OCI-LY7 (cell line): ENCODE data around the gene RNASEH2A. TPM values are rescaled to one million over a fixed set of nuclear protein-coding genes. Genes with fewer than 3 reads are reported as not detected.

Experiments used
- BruUV-seq: library from RNA; stranded (reverse); fragments of 400-500 nt; replicated peaks from 2 replicates; lab custom pipeline; 2021; lab: Mats Ljungman, UMichigan
- CTCF ChIA-PET: fragments of 300-600 bp; sonication (Branson Sonifier 250); formaldehyde crosslinking; loops from one replicate; lab custom pipeline; 2022; ENCODE audit warnings: antibody characterized with exemption; ENCODE audit not compliant: unreplicated experiment; lab: Charles Lee
- POLR2A ChIA-PET: fragments of 300-600 bp; sonication (Branson Sonifier 250); formaldehyde crosslinking; loops from one replicate; lab custom pipeline; 2022; ENCODE audit warnings: antibody characterized with exemption; lab: Charles Lee
- DNase-seq: peaks from one replicate; pipeline ENCODE4 v3.0.0-alpha.2; 2015; ENCODE audit warnings: low spot score
- H2AFZ ChIP-seq: fragments of 200-600 bp; sonication (generic), shearing (Covaris generic); 2 replicates; pipeline ENCODE4 v1.6.1; 2014; ENCODE audit warnings: mild to moderate bottlenecking, antibody characterized with exemption, low read length, moderate library complexity
- H3K27ac ChIP-seq: fragments of 200-600 bp; sonication (generic); 2 replicates; pipeline ENCODE4 v1.5.1; 2014; ENCODE audit warnings: mixed run types, low read depth, mild to moderate bottlenecking, moderate library complexity, low read length, inconsistent platforms; ENCODE audit not compliant: poor library complexity, severe bottlenecking
- H3K36me3 ChIP-seq: fragments of 200-600 bp; sonication (generic); 2 replicates; pipeline ENCODE4 v1.6.1; 2014; ENCODE audit warnings: mild to moderate bottlenecking, antibody characterized with exemption, low read length, moderate library complexity, mixed read lengths; ENCODE audit not compliant: insufficient read depth
- H3K4me1 ChIP-seq: fragments of 200-600 bp; sonication (generic); 2 replicates; pipeline ENCODE4 v1.5.1; 2014; ENCODE audit warnings: mild to moderate bottlenecking, low read length; ENCODE audit not compliant: insufficient read depth, poor library complexity, severe bottlenecking
- H3K4me2 ChIP-seq: fragments of 200-600 bp; sonication (generic); 2 replicates; pipeline ENCODE4 v1.6.1; 2014; ENCODE audit warnings: mild to moderate bottlenecking, low read length
- H3K4me3 ChIP-seq: fragments of 200-600 bp; sonication (generic); 2 replicates; pipeline ENCODE4 v1.5.1; 2014; ENCODE audit warnings: mild to moderate bottlenecking, low read depth, low read length; ENCODE audit not compliant: poor library complexity, severe bottlenecking
- H3K79me2 ChIP-seq: fragments of 200-600 bp; sonication (generic); 2 replicates; pipeline ENCODE4 v1.6.1; 2016; ENCODE audit warnings: low read depth, mild to moderate bottlenecking, low read length, moderate library complexity, mixed read lengths; ENCODE audit not compliant: insufficient read depth
- H3K9me2 ChIP-seq: fragments of 200-600 bp; sonication (generic); 2 replicates; pipeline ENCODE4 v1.6.1; 2016; ENCODE audit warnings: mild to moderate bottlenecking, low read length, mixed read lengths; ENCODE audit not compliant: insufficient read depth
- H3K9me3 ChIP-seq: fragments of 200-600 bp; sonication (generic); 2 replicates; pipeline ENCODE4 v1.6.1; 2014; ENCODE audit warnings: mild to moderate bottlenecking, mixed run types, low read length, mixed read lengths
- H4K20me1 ChIP-seq: fragments of 200-600 bp; sonication (generic); 2 replicates; pipeline ENCODE4 v1.6.1; 2014; ENCODE audit warnings: mild to moderate bottlenecking, antibody characterized with exemption, low read length, moderate library complexity, mixed read lengths; ENCODE audit not compliant: insufficient read depth
- EZH2phosphoT487 ChIP-seq: fragments of 200-600 bp; sonication (generic); IDR thresholded peaks from 2 replicates; pipeline ENCODE4 v1.6.1; 2018; ENCODE audit warnings: low read depth, borderline replicate concordance, mild to moderate bottlenecking, mixed run types, antibody characterized with exemption, low read length, moderate library complexity, mixed read lengths
- intact Hi-C: fragments of 100-400 bp; cut with micrococcal nuclease; formaldehyde crosslinking; loops from one replicate; pipeline ENCODE4 v1.10.0; 2022; ENCODE audit not compliant: unreplicated experiment
- total RNA-seq, 2 experiments: library from RNA; depleted of rRNA in 1 of 2; stranded (reverse); fragments of >200 nt in 1 of 2; shearing (Covaris generic) in 1 of 2; gene quantifications; 2 replicates each; pipeline ENCODE4 v1.2.3, GENCODE V29; 2014 to 2022
- TF ChIP-seq, protein P1 (sequence below): fragments of 200-600 bp; sonication (generic); conservative IDR thresholded peaks from 2 replicates; pipeline ENCODE4 v1.5.1; 2014; ENCODE audit warnings: mild to moderate bottlenecking, antibody characterized with exemption, low read length, moderate library complexity, mixed read lengths

RNASEH2A gene
- total RNA-seq, 2 experiments from 2014 or later, result 86.0 to 115 TPM

DNA sequence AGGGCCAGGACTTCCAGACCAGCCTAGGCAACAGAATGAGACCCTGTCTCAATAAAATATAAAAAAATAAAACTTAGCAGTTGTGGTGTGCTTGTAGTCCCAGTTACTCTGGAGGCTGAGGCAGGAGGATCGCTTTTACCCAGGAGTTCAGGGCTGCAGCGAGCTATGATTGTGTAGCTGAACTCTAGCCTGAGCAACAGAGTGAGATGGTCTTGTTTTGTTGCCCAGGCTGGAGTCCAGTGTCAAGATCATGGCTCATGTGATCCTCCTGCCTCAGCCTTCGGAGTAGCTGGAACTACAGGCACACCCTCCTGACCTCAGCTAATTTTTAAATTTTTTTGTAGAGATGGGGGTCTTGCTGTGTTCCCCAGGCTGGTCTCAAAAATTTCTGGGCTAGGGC lies 19.4 kb upstream of the RNASEH2A start:
- H3K36me3 ChIP-seq, result no peaks in the 10 kb centered on the region
- no peak overlapping the region for H3K4me2 ChIP-seq
- H3K9me3 ChIP-seq, result no peaks in the 10 kb centered on the region
- no TSS peak for BruUV-seq
- ChIA-PET CTCF (no interaction called here), POLR2A (interaction anchor here (0.5 kb wide), 1 partner anchor 9 kb away, joined by 3 read pairs; no protein-coding TSS in a partner anchor)
- H4K20me1 ChIP-seq, result no peaks in the 10 kb centered on the region
- H3K4me3 ChIP-seq, result no peak overlapping the region
- TF ChIP-seq, protein P1, sequence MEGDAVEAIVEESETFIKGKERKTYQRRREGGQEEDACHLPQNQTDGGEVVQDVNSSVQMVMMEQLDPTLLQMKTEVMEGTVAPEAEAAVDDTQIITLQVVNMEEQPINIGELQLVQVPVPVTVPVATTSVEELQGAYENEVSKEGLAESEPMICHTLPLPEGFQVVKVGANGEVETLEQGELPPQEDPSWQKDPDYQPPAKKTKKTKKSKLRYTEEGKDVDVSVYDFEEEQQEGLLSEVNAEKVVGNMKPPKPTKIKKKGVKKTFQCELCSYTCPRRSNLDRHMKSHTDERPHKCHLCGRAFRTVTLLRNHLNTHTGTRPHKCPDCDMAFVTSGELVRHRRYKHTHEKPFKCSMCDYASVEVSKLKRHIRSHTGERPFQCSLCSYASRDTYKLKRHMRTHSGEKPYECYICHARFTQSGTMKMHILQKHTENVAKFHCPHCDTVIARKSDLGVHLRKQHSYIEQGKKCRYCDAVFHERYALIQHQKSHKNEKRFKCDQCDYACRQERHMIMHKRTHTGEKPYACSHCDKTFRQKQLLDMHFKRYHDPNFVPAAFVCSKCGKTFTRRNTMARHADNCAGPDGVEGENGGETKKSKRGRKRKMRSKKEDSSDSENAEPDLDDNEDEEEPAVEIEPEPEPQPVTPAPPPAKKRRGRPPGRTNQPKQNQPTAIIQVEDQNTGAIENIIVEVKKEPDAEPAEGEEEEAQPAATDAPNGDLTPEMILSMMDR, result no peak
- TF ChIP-seq EZH2phosphoT487, result no peak
- DNase-seq, result no peak
- no peaks in the 10 kb centered on the region for H3K9me2 ChIP-seq
- no peak overlapping the region for H3K27ac ChIP-seq
- peaks cover 77% of the 10 kb centered on the region for H3K4me1 ChIP-seq
- intact Hi-C loops, result no loop called here
- no peak overlapping the region for H2AFZ ChIP-seq
- H3K79me2 ChIP-seq, result no peaks in the 10 kb centered on the region; the same call in 1 of the 2 replicates

- Histone ChIP-seq H3K36me3 (no peaks in the 10 kb centered on the region), H3K79me2 (no peaks in the 10 kb centered on the region; the same call in 1 of the 2 replicates), H3K9me3 (no peaks in the 10 kb centered on the region), H4K20me1 (no peaks in the 10 kb centered on the region), H3K4me3 (no peak overlapping the region), H3K27ac (no peak overlapping the region), H3K9me2 (no peaks in the 10 kb centered on the region), H3K4me2 (no peak overlapping the region), H2AFZ (no peak overlapping the region), H3K4me1 (peaks cover 72% of the 10 kb centered on the region)
- ChIA-PET POLR2A (interaction anchor here (0.5 kb wide), 1 partner anchor 8 kb away, joined by 3 read pairs; no protein-coding TSS in a partner anchor), CTCF (no interaction called here)
- intact Hi-C loops, result no loop called here
- TF ChIP-seq, protein P1, result no peak
- no peak for TF ChIP-seq EZH2phosphoT487
- no peak for DNase-seq
- BruUV-seq, result no TSS peak
Observed at GRCh38 chr19:12787458-12787857, 18.9 kb upstream of the RNASEH2A start.

- no TSS peak for BruUV-seq
- DNase-seq, result no peak
- Histone ChIP-seq H3K36me3 (no peaks in the 10 kb centered on the region), H2AFZ (no peak overlapping the region), H3K79me2 (peaks cover 7% of the 10 kb centered on the region), H3K4me1 (peaks cover 65% of the 10 kb centered on the region), H3K27ac (no peak overlapping the region), H4K20me1 (no peaks in the 10 kb centered on the region), H3K4me3 (no peak overlapping the region), H3K9me3 (no peaks in the 10 kb centered on the region), H3K4me2 (peak overlapping the region; percentile 95; the same call in 1 of the 2 replicates), H3K9me2 (no peaks in the 10 kb centered on the region)
- POLR2A ChIA-PET, result interaction anchor here (0.6 kb wide), 1 partner anchor 48 kb away, joined by 3 read pairs; no protein-coding TSS in a partner anchor
- CTCF ChIA-PET, result no interaction called here
- intact Hi-C loops, result no loop called here
- TF ChIP-seq EZH2phosphoT487, result no peak
- TF ChIP-seq, protein P1, result no peak
Observed at GRCh38 chr19:12788042-12788681, 18.2 kb upstream of the RNASEH2A start.
